HG02973 (cell line): ENCODE results near the gene CTRB1.

Experiments used
- ATAC-seq: cut with Tn5 transposase; IDR thresholded peaks from one replicate; pipeline ENCODE4 v1.9.1; 2021; ENCODE audit warnings: moderate library complexity; ENCODE audit not compliant: unreplicated experiment

The CTRB1 gene

GRCh38 chr16:75218256-75219076, at the start of gene CTRB1:
Gene CTRB1 (plus strand): TSS chr16:75218988. CDS start chr16:75219008, 20 bp downstream.
- ATAC-seq: peak; percentile 77

GRCh38 chr16:75169899-75170405, 48.8 kb upstream of the CTRB1 start:
- ATAC-seq: no peak

GRCh38 chr16:75172578-75172977, 46.2 kb upstream of the CTRB1 start:
- no peak for ATAC-seq

GRCh38 chr16:75175074-75175473, 43.7 kb upstream of the CTRB1 start:
- no peak for ATAC-seq

GRCh38 chr16:75176926-75177325, 41.9 kb upstream of the CTRB1 start:
- no peak for ATAC-seq

GRCh38 chr16:75179208-75179607, 39.6 kb upstream of the CTRB1 start:
- no peak for ATAC-seq

GRCh38 chr16:75181630-75182029, 37.2 kb upstream of the CTRB1 start:
- no peak for ATAC-seq

- no peak for ATAC-seq
Measured at GRCh38 chr16:75188832-75189477, 29.8 kb upstream of the CTRB1 start.

- ATAC-seq: no peak
Measured at GRCh38 chr16:75189638-75190245, 29.0 kb upstream of the CTRB1 start.

- ATAC-seq: no peak
Measured at GRCh38 chr16:75192606-75193264, 26.1 kb upstream of the CTRB1 start.

GRCh38 chr16:75193265-75193650, 25.5 kb upstream of the CTRB1 start:
- ATAC-seq: no peak

- ATAC-seq: no peak
Measured at GRCh38 chr16:75193730-75194444, 24.9 kb upstream of the CTRB1 start.

GRCh38 chr16:75195811-75196790, 22.7 kb upstream of the CTRB1 start:
- no peak for ATAC-seq

GRCh38 chr16:75196836-75197235, 22.0 kb upstream of the CTRB1 start:
- no peak for ATAC-seq

GRCh38 chr16:75197522-75198134, 21.2 kb upstream of the CTRB1 start:
- no peak for ATAC-seq

GRCh38 chr16:75198135-75198600, 20.6 kb upstream of the CTRB1 start:
- no peak for ATAC-seq

- ATAC-seq: no peak
Measured at GRCh38 chr16:75202069-75202590, 16.7 kb upstream of the CTRB1 start.

- no peak for ATAC-seq
Measured at GRCh38 chr16:75203096-75203495, 15.7 kb upstream of the CTRB1 start.
